ENCODE results near the gene CANX. TPM values are rescaled to one million over a fixed set of nuclear protein-coding genes. Genes with fewer than 3 reads are reported as not detected.

Gene CANX
- total RNA-seq, 4 donors from 2014 or later: 171 to 324 (median 287) TPM

DNA sequence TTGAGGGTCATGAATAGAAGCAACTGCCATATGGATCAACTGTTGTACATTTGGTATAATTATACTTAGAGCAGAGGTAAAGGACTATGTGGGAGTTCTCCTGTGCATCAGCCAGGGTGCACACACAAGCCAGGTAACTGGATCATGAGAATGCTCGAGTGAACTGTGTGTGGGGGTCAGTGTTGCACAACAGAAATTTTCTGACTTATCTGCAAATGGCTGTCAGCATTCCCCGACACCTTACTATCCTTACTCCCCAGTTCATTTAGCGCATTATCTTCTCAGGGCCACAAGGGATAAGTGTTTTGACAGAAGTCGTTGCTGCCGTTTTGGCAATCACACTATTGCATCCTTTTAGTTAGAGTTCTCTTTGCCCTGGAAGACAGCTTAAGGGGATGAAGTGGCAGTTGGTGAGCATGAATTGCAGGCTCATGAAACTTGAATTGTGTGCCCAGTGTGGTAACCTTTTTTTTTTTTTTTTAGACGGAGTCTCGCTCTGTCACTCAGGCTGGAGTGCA lies 1.7 kb downstream of the CANX start:
- Histone ChIP-seq H3K27ac (peak overlapping the region in 3 of 4 donors; percentile 19 to 98 (median 95)), H3K4me1 (peaks cover 0 to 54% (median 4%) of the 10 kb centered on the region in 4 donors), H3K9me3 (no peaks in the 10 kb centered on the region), H3K27me3 (no peaks in the 10 kb centered on the region), H3K4me3 (peak overlapping the region in 2 of 4 donors; percentile 91 to 94), H3K36me3 (peaks cover 0 to 30% (median 0%) of the 10 kb centered on the region in 3 donors)
- TF ChIP-seq CTCF (IDR thresholded peaks at IDR 0.05) (no peak), POLR2A (IDR thresholded peaks at IDR 0.05) (no peak)
- DNase-seq: peak in 1 of 3 donors; percentile 24

GRCh38 chr5:179716286-179716685 lies 17.5 kb downstream of the CANX start:
- Histone ChIP-seq H3K4me1 (no peaks in the 10 kb centered on the region), H3K36me3 (peaks cover 0 to 98% (median 3%) of the 10 kb centered on the region in 3 donors), H3K9me3 (no peaks in the 10 kb centered on the region), H3K4me3 (no peak overlapping the region), H3K27ac (peak overlapping the region in 1 of 4 donors; percentile 36), H3K27me3 (no peaks in the 10 kb centered on the region)
- no peak for TF ChIP-seq POLR2A (IDR thresholded peaks at IDR 0.05)
- no peak for TF ChIP-seq CTCF (IDR thresholded peaks at IDR 0.05)
- DNase-seq: no peak

DNA sequence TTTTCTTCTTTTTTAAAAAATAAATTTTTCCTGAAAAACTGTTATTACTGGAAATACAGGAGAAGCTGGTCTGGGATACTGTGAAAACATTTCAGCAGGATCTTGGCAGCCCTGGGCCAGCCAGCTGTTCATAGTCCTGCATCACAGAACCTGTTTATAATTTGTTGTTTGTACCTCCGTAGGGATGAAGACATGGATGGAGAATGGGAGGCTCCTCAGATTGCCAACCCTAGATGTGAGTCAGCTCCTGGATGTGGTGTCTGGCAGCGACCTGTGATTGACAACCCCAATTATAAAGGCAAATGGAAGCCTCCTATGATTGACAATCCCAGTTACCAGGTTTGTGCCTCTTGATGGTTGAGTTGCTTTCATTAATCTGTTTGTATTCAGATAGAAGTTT lies 21.5 kb downstream of the CANX start:
- no peak for DNase-seq
- H3K4me1 ChIP-seq: no peaks in the 10 kb centered on the region
- no peak overlapping the region for H3K27ac ChIP-seq
- no peak overlapping the region for H3K4me3 ChIP-seq
- TF ChIP-seq CTCF (IDR thresholded peaks at IDR 0.05) (no peak), POLR2A (IDR thresholded peaks at IDR 0.05) (no peak)
- H3K27me3 ChIP-seq: no peaks in the 10 kb centered on the region
- H3K36me3 ChIP-seq: peaks cover 0 to 99% (median 12%) of the 10 kb centered on the region in 3 donors
- H3K9me3 ChIP-seq: no peaks in the 10 kb centered on the region

GRCh38 chr5:179724163-179724562 lies 25.4 kb downstream of the CANX start:
- TF ChIP-seq CTCF (IDR thresholded peaks at IDR 0.05) (no peak), POLR2A (IDR thresholded peaks at IDR 0.05) (no peak)
- DNase-seq: no peak
- Histone ChIP-seq H3K27me3 (no peaks in the 10 kb centered on the region), H3K4me1 (no peaks in the 10 kb centered on the region), H3K36me3 (peaks cover 0 to 100% (median 12%) of the 10 kb centered on the region in 3 donors), H3K9me3 (no peaks in the 10 kb centered on the region), H3K27ac (no peak overlapping the region), H3K4me3 (no peak overlapping the region)

GRCh38 chr5:179727106-179727505 lies 28.3 kb downstream of the CANX start:
- Histone ChIP-seq H3K36me3 (peaks cover 0 to 87% (median 9%) of the 10 kb centered on the region in 3 donors), H3K4me1 (no peaks in the 10 kb centered on the region), H3K9me3 (no peaks in the 10 kb centered on the region), H3K4me3 (no peak overlapping the region), H3K27ac (no peak overlapping the region), H3K27me3 (no peaks in the 10 kb centered on the region)
- DNase-seq: no peak
- TF ChIP-seq CTCF (IDR thresholded peaks at IDR 0.05) (no peak), POLR2A (IDR thresholded peaks at IDR 0.05) (no peak)
